Inflammatory macrophage (primary cell): ENCODE results near the gene MCTP2.

Source experiments
- DNase-seq, 2 donors: peaks; one replicate each; pipeline ENCODE4 v3.0.0-alpha.2; 2020 to 2022
- total RNA-seq, 18 experiments: gene quantifications; one replicate each; lab custom pipeline; 2026; ENCODE audit warnings: mixed read lengths in 6 of 18, inconsistent platforms in 2 of 18; lab: John Stamatoyannopoulos, UW

MCTP2 gene
- 0.36 to 9.3 (median 1.6) reads per million in 18 experiments for total RNA-seq

- DNase-seq: peak; percentile 79 to 86
These were observed at the start of gene MCTP2 for GRCh38 chr15:94230883-94231722. Gene MCTP2, plus strand, starts transcription at chr15:94231561. Its CDS starts 66,705 bp downstream, at chr15:94298266.

- no peak for DNase-seq
These were observed 48.5 kb upstream of the MCTP2 start for GRCh38 chr15:94182883-94183282.

- DNase-seq: peak in 1 of 2 donors; percentile 35
These were observed 45.7 kb upstream of the MCTP2 start for GRCh38 chr15:94185547-94186236.

- DNase-seq: peak; percentile 66 to 83
These were observed 44.5 kb upstream of the MCTP2 start for GRCh38 chr15:94186770-94187331.

GRCh38 chr15:94193906-94194305 lies 37.5 kb upstream of the MCTP2 start:
- no peak for DNase-seq

GRCh38 chr15:94196531-94196930 lies 34.8 kb upstream of the MCTP2 start:
- DNase-seq: no peak

- no peak for DNase-seq
These were observed 32.7 kb upstream of the MCTP2 start for GRCh38 chr15:94198633-94199032.

- no peak for DNase-seq
These were observed 31.6 kb upstream of the MCTP2 start for GRCh38 chr15:94199725-94200124.

- peak in 1 of 2 donors; percentile 34 for DNase-seq
These were observed 28.1 kb upstream of the MCTP2 start for GRCh38 chr15:94203306-94203705.

GRCh38 chr15:94205366-94205765 lies 26.0 kb upstream of the MCTP2 start:
- DNase-seq: peak; percentile 45 to 63

- DNase-seq: peak; percentile 78 to 88
These were observed 24.7 kb upstream of the MCTP2 start for GRCh38 chr15:94206463-94207167.

GRCh38 chr15:94212291-94212690 lies 19.1 kb upstream of the MCTP2 start:
- DNase-seq: no peak

- DNase-seq: no peak
These were observed 5.7 kb upstream of the MCTP2 start for GRCh38 chr15:94225616-94226015.

- DNase-seq: no peak
These were observed 2.8 kb upstream of the MCTP2 start for GRCh38 chr15:94228611-94229010.

- peak; percentile 48 to 51 for DNase-seq
These were observed 1.6 kb upstream of the MCTP2 start for GRCh38 chr15:94229591-94230369.

- DNase-seq: no peak
These were observed 904 bp upstream of the MCTP2 start for GRCh38 chr15:94230431-94230882.

GRCh38 chr15:94231723-94232468 lies 535 bp downstream of the MCTP2 start:
- DNase-seq: no peak

- DNase-seq: peak in 1 of 2 donors; percentile 16
These were observed 2.1 kb downstream of the MCTP2 start for GRCh38 chr15:94233441-94233840.

- DNase-seq: peak; percentile 37 to 62
These were observed 2.9 kb downstream of the MCTP2 start for GRCh38 chr15:94234300-94234699.

- DNase-seq: no peak
These were observed 3.7 kb downstream of the MCTP2 start for GRCh38 chr15:94235041-94235440.

GRCh38 chr15:94235646-94236045 lies 4.3 kb downstream of the MCTP2 start:
- DNase-seq: peak; percentile 35 to 43
